HL-60/S4 treated with retinoic acid at 250 ng/mL for 4 days and 3 days (cell line): ENCODE data around the gene THBD.

Experiments
- in situ Hi-C: fragments of 300-500 bp; cut with MboI; formaldehyde crosslinking; loops from 2 replicates; pipeline ENCODE4 v1.7.0; 2022; ENCODE audit warnings: low sequenced_read_pairs

THBD gene

DNA sequence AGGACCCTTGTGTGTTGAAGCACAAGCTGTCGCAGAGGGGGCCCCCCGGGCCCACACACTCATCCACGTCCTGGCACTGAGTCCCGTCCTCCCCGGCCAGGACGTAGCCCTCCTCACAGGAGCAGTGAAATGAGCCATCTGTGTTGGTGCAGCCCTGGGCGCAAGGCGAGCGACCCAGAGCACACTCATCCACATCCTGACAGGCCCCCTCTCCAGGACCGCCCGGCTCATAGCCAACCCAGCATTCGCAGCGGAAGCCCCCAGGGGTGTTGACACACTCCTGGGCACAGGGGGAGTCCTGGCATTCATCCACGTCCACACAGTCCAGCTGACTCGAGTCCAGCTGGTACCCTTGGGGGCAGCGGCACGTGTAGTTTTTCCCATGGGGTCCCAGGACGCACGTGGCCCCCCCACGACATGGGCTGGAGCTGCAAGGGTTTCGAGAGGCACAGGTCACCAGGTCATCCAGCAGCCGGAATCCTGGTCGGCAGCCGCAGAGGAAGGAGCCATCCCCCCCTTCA, 35.4 kb upstream of the THBD start:
- in situ Hi-C loops: no loop called here

GRCh38 chr20:23084282-23084844, 34.9 kb upstream of the THBD start:
- in situ Hi-C loops: no loop called here

GRCh38 chr20:23083553-23084220, 34.2 kb upstream of the THBD start:
- in situ Hi-C loops: no loop called here

GRCh38 chr20:23082846-23083552, 33.5 kb upstream of the THBD start:
- in situ Hi-C loops: no loop called here

GRCh38 chr20:23081263-23081819, 31.9 kb upstream of the THBD start:
- in situ Hi-C loops: no loop called here

GRCh38 chr20:23080521-23080920, 31.0 kb upstream of the THBD start:
- in situ Hi-C loops: no loop called here

DNA sequence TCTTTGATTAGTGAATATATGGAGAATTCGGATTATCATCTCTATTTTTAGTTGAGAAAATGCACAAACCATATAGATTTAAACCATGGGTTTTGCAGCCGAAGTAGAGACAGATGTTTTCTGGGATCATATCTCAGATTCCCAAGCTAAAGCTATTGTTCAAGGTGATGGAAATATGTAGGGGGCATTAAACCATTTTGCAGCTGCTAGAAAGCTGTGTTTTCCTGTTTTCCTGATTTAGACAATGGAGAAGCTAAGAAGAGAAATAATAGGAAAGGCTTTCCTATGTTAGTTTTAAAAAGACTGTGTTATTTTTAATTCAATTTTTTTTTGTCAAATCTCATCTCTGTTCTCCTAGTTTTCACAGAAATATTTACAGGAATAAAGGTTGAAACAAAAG, 30.5 kb upstream of the THBD start:
- in situ Hi-C loops: no loop called here

DNA sequence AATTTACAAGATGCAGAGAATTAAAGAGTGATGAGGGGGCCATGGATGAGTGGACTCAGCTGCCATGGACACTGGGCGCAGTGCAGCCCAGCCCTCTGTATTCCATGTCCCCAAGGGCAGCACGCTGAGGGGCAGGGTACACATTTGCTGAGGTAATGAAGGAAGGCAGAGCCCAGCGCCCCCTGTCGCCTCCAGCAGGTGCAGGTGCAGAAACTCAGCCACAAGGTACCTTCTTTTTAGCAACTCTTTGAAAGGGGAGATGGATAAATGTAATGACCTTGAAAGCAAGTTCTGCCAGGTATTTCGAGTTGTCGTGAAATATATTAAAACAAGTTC, 29.5 kb upstream of the THBD start:
- in situ Hi-C loops: no loop called here

- in situ Hi-C loops: no loop called here
These were observed 29.0 kb upstream of the THBD start for GRCh38 chr20:23078351-23079015.

DNA sequence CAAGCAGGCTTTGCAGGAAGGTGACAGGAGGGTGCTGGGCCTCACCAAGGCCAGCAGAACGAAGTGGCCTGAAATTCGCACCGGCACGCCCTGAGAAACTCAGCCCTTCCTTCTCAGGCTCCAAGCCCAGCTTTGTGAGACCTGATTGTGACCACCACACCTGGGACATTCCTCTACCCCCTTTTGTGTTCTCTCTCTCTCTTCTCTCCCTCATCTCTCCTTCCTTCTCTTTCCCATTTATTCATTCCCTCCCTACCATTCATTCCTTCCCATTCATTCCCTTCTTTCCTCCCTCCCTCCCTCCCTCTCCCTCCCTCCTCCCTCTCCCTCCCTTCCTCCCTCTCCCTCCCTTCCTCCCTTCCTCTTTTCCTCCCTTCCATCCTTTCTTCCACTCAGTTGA, 27.8 kb upstream of the THBD start:
- in situ Hi-C loops: no loop called here

DNA sequence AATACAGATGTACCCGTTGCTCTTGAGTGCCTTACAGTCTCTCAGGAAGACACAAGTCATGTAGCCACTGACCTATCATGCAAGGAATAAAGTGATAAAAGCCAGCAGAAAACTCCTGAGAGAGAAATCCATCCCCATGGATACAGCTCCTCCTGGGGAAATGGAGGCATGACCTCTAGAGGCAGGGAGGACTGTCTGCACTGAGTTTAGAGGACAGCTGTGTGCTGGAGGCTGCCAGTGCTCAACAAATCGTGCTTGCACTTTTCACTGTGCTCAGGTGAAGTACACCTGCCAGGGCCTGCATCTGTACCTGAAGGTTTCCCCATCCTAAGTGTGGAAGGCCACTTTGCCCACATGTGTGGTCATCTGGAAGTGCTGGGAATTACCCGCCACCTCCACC, 24.6 kb upstream of the THBD start:
- in situ Hi-C loops: no loop called here

GRCh38 chr20:23072892-23073586, 23.6 kb upstream of the THBD start:
- in situ Hi-C loops: no loop called here

- in situ Hi-C loops: no loop called here
These were observed 22.5 kb upstream of the THBD start for GRCh38 chr20:23071996-23072395.

- in situ Hi-C loops: no loop called here
These were observed 21.9 kb upstream of the THBD start for GRCh38 chr20:23071398-23071797.

DNA sequence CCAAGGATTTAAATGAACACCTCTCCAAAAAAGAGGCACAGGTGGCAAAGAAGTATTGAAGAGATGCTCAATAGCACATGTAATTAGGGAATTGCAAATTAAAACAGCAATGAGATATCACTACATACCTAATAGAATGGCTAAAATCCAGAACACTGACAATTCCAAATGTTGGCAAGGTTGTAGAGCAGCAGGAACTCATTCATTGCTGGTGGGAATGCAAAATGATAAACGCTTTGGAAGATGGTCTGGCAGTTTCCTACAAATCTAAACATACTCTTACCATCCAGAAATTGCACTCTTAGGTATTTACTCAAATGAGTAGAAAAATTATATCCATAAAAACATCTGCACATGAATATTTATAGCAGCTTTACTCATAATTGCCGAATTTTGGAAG, 19.6 kb upstream of the THBD start:
- in situ Hi-C loops: no loop called here

- in situ Hi-C loops: no loop called here
These were observed 18.8 kb upstream of the THBD start for GRCh38 chr20:23068283-23068682.

- in situ Hi-C loops: no loop called here
These were observed 17.3 kb upstream of the THBD start for GRCh38 chr20:23066772-23067171.

- in situ Hi-C loops: no loop called here
These were observed 16.1 kb upstream of the THBD start for GRCh38 chr20:23065266-23066201.

DNA sequence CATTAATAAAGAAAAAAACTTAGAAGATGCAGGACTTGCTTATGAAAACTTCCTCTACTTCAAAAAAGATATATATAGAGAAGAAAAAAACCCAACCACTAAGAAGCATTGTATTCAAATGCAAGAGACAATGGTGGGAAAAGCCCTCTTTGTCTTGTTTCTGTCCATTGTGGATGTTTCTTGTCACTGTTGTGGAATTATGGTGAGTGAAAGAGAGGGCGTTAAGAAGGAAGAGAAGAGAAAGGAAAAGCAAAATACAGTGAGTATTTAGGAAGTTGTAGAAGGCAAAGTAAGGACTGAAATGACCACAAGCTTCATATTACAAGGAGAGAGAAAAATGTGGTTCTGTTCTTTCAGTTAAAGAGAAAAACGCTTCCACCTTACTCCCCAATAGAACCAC, 14.1 kb upstream of the THBD start:
- in situ Hi-C loops: no loop called here

DNA sequence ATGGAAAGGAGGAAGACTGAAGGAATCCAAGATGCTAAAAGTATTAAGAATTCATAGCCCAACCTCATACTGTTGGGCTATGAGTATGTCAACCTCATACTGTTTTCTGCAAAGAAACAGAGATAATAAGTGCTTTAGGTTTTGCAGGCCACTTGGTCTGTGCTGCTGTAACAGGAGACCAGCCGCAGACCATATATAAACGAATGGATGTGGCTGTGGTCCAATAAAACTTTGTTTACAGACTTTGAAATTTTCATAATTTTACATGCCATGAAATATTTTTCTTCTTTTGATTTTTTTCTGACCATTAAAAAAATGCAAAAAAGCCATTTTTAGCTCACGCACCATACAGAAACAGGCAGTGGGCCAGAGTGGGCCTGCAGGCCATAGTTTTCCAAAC, 13.7 kb upstream of the THBD start:
- in situ Hi-C loops: no loop called here
